Esophagus squamous epithelium (tissue), 5 donors: ENCODE measurements around the gene MAD1L1. TPM values are rescaled to one million over a fixed set of nuclear protein-coding genes. Genes with fewer than 3 reads are reported as not detected.

Source experiments
- DNase-seq: peaks from one replicate; lab custom pipeline; 2025; lab: John Stamatoyannopoulos, UW
- H3K27ac ChIP-seq, 4 donors: fragments of 200-600 bp; sonication (generic); one replicate each; pipeline ENCODE4 v1.5.1; 2016 to 2019; ENCODE audit warnings: mild to moderate bottlenecking in 1 of 4
- H3K27me3 ChIP-seq, 4 donors: fragments of 200-600 bp; sonication (generic); 1 replicate in 3 of 4; 2 replicates in 1 of 4; pipeline versions ENCODE4 v1.5.1 to v1.6.0; 2017 to 2021; ENCODE audit warnings: antibody characterized with exemption in 1 of 4
- H3K36me3 ChIP-seq, 3 donors: fragments of 200-600 bp; sonication (generic); one replicate each; pipeline ENCODE4 v1.5.1; 2016 to 2019
- H3K4me1 ChIP-seq, 3 donors: fragments of 200-600 bp; sonication (generic); one replicate each; pipeline ENCODE4 v1.5.1; 2017 to 2019
- H3K4me3 ChIP-seq, 4 donors: fragments of 200-600 bp; sonication (generic); 1 replicate in 3 of 4; 2 replicates in 1 of 4; pipeline ENCODE4 v1.5.1; 2016 to 2019; ENCODE audit warnings: mild to moderate bottlenecking in 2 of 4, moderate library complexity in 1 of 4
- H3K9me3 ChIP-seq, 3 donors: fragments of 200-600 bp; sonication (generic); one replicate each; pipeline ENCODE4 v1.5.1; 2016 to 2019
- CTCF ChIP-seq, 6 experiments: fragments of 450-650 bp in 4 of 6; fragments of 200-600 bp in 2 of 6; sonication (generic) in 2 of 6; IDR thresholded peaks; one replicate each; pipeline ENCODE4 v1.5.1; 2016 to 2019; ENCODE audit warnings: antibody characterized with exemption in 6 of 6, mild to moderate bottlenecking in 4 of 6, moderate library complexity in 4 of 6
- POLR2A ChIP-seq, 4 donors: fragments of 450-650 bp; IDR thresholded peaks; one replicate each; pipeline ENCODE4 v1.6.1; 2017; ENCODE audit warnings: antibody characterized with exemption in 4 of 4, mild to moderate bottlenecking in 4 of 4, moderate library complexity in 3 of 4
- WGBS, 2 donors: methylation state at CpG; one replicate each; pipeline ENCODE4 v1.1.5; 2018; 5-methylcytosine and 5-hydroxymethylcytosine counted together
- intact Hi-C: fragments of 100-400 bp; cut with DNase I; formaldehyde crosslinking; loops from one replicate; pipeline ENCODE4 v1.15.0; 2022
- total RNA-seq, 4 donors: library from RNA; depleted of rRNA; stranded (reverse); fragments of >200 nt; gene quantifications; one replicate each; pipeline ENCODE4 v1.1.0, GENCODE V29; 2016
- donor health status: DM: yes; HTN: yes; CAD: no.

Gene MAD1L1
- total RNA-seq, 4 donors from 2014 or later = 16.6 to 40.4 (median 30.2) TPM

GRCh38 chr7:2005786-2006185 lies 227.0 kb downstream of the MAD1L1 start:
- WGBS, 2 donors = 83 to 90% methylated on average over 5 to 10 of the region's 10 CpGs
- peaks cover 0 to 16% (median 0%) of the 10 kb centered on the region in 3 donors for H3K36me3 ChIP-seq
- peaks cover 0 to 10% (median 0%) of the 10 kb centered on the region in 3 donors for H3K4me1 ChIP-seq
- intact Hi-C loops = no loop called here
- no peak overlapping the region for H3K4me3 ChIP-seq
- TF ChIP-seq CTCF (IDR thresholded peaks at IDR 0.05) (no peak), POLR2A (IDR thresholded peaks at IDR 0.05) (no peak)
- H3K27me3 ChIP-seq = no peaks in the 10 kb centered on the region
- H3K9me3 ChIP-seq = no peaks in the 10 kb centered on the region
- no peak for DNase-seq
- H3K27ac ChIP-seq = no peak overlapping the region

- H3K4me3 ChIP-seq = no peak overlapping the region
- intact Hi-C loops = no loop called here
- no peak overlapping the region for H3K27ac ChIP-seq
- H3K4me1 ChIP-seq = peaks cover 0 to 10% (median 0%) of the 10 kb centered on the region in 3 donors
- TF ChIP-seq POLR2A (IDR thresholded peaks at IDR 0.05) (no peak), CTCF (IDR thresholded peaks at IDR 0.05) (no peak)
- H3K9me3 ChIP-seq = no peaks in the 10 kb centered on the region
- 83 to 92% methylated on average over 14 to 20 of the region's 29 CpGs for WGBS, 2 donors
- H3K36me3 ChIP-seq = peaks cover 0 to 22% (median 0%) of the 10 kb centered on the region in 3 donors
- no peaks in the 10 kb centered on the region for H3K27me3 ChIP-seq
- DNase-seq = no peak
Measured at GRCh38 chr7:2004841-2005725, 227.7 kb downstream of the MAD1L1 start.

- DNase-seq = no peak
- Histone ChIP-seq H3K9me3 (no peaks in the 10 kb centered on the region), H3K4me1 (peaks cover 0 to 10% (median 0%) of the 10 kb centered on the region in 3 donors), H3K4me3 (no peak overlapping the region), H3K36me3 (peaks cover 0 to 22% (median 0%) of the 10 kb centered on the region in 3 donors), H3K27me3 (no peaks in the 10 kb centered on the region), H3K27ac (no peak overlapping the region)
- intact Hi-C loops = no loop called here
- no peak for TF ChIP-seq CTCF (IDR thresholded peaks at IDR 0.05)
- TF ChIP-seq POLR2A (IDR thresholded peaks at IDR 0.05) = no peak
- WGBS, 2 donors = 91 to 100% methylated on average over 4 to 6 of the region's 39 CpGs
Measured at GRCh38 chr7:2003931-2004812, 228.6 kb downstream of the MAD1L1 start.

GRCh38 chr7:2003451-2003930 lies 229.3 kb downstream of the MAD1L1 start:
- Histone ChIP-seq H3K36me3 (peaks cover 0 to 22% (median 0%) of the 10 kb centered on the region in 3 donors), H3K4me1 (peaks cover 0 to 10% (median 0%) of the 10 kb centered on the region in 3 donors), H3K9me3 (no peaks in the 10 kb centered on the region), H3K27me3 (no peaks in the 10 kb centered on the region), H3K4me3 (no peak overlapping the region), H3K27ac (no peak overlapping the region)
- 80% methylated on average over 1 of the region's 10 CpGs; no CpG with 5 or more reads in 1 of the 2 donors for WGBS, 2 donors
- TF ChIP-seq POLR2A (IDR thresholded peaks at IDR 0.05) (no peak), CTCF (IDR thresholded peaks at IDR 0.05) (no peak)
- no peak for DNase-seq
- intact Hi-C loops = no loop called here
